HG02970 (cell line): ENCODE data around the gene SLC22A12.

Experiments
- ATAC-seq: cut with Tn5 transposase; IDR thresholded peaks from one replicate; pipeline ENCODE4 v1.9.1; 2021; ENCODE audit warnings: mild to moderate bottlenecking, moderate library complexity, moderate number of reproducible peaks; ENCODE audit not compliant: unreplicated experiment, low FRiP score

Gene SLC22A12

GRCh38 chr11:64562723-64563351 lies 28.2 kb upstream of the SLC22A12 start:
- no peak for ATAC-seq

DNA sequence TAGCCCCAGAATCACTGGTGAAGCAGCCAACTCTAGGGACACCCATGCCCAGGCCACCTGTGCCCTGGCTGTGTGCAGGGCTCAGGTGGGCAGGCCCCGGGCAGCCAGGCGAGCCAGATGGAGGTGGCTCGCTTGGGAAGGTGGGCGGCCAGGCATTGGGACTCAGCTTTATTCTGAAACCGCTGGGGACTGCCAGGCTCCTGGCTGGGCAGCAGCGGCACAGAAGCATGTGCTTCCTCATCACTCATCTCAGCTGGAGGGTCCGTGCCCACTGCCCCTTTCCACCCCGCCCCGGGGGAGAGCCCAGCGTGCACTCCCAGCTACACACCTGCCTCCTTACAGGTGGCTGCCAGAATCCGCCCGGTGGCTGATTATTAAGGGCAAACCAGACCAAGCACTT lies 27.1 kb upstream of the SLC22A12 start:
- no peak for ATAC-seq

- ATAC-seq: no peak
These were observed 26.6 kb upstream of the SLC22A12 start for GRCh38 chr11:64564419-64564818.

GRCh38 chr11:64564947-64565889 lies 25.8 kb upstream of the SLC22A12 start:
- ATAC-seq: no peak

DNA sequence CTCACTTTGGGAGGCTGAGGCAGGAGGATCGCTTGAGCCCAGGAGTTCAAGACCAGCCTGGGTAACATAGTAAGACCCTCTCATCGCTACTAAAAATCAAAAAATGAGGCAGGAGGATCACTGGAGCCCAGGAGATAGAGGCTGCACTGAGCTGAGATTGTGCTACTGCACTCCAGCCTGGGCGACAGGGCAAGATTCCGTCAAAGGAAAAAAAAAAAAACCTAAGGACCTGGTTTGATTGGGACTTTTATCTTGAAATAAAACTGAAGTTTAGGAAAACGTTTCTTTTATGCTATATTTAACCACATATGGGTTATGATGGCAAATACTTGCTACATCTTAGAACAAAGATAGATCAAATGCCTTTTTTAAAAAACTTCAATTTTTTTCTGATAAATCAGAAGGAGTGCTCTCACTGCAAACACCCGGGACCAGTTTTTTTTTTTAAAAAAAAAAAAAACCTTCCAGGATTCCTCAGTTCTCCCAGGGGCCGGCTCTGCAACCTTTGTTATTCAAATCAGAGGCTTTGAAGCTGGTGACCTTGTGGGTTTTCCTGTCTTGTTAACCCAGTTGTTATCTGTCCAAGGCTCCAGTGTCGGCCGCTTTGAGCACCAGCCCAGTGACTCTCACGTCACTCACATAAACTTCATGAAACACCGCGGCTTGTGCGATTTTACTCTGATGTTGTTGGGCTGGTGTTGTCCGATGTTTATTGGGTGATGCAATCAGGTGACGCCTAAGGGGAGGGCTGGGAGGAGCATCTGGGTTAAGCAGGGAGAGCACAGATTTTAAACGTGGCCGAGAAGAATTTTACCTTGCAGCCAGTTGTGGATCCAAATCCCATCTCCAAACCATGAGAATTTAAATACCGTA lies 24.7 kb upstream of the SLC22A12 start:
- ATAC-seq: no peak

DNA sequence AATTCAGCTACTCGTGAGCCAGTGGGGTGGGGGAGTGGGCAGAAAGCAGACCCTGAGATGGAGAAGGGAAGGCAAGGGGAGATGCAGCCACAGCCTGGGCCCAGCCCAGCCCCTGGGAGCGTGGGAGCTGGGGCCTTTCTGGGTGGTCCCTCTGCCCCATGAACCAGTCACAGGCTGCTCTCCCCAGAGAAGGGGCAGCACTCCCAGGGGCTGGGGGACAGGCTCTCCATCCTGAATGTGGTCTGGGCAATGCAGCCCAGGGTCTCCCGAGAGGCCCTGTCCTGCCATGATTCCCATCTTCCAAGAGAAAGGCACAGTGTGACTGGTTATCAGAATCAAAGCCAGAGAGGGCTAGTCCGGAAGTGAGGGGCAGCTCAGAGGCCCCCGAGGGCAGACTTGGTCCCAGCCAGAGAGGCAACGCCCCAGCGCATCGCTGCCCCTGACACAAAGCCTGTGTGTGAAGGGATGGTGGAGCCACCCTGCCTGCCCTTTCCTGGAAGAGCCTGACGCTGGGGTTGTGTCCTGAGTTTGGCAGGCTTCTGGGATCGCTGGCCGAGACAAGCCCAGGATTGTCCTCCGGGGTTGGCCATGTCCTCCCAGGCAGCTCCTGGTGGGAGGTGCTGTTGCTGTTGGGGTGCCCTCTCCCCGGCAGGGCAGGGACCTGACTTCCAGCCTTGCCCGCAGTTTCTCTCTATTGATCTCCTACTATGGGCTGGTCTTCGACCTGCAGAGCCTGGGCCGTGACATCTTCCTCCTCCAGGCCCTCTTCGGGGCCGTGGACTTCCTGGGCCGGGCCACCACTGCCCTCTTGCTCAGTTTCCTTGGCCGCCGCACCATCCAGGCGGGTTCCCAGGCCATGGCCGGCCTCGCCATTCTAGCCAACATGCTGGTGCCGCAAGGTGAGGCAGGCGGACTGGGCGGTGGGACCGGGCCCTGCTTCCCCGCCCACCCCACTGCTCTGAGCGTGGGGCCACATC lies 23.8 kb upstream of the SLC22A12 start:
- ATAC-seq: no peak

- no peak for ATAC-seq
These were observed 22.9 kb upstream of the SLC22A12 start for GRCh38 chr11:64568041-64568571.

DNA sequence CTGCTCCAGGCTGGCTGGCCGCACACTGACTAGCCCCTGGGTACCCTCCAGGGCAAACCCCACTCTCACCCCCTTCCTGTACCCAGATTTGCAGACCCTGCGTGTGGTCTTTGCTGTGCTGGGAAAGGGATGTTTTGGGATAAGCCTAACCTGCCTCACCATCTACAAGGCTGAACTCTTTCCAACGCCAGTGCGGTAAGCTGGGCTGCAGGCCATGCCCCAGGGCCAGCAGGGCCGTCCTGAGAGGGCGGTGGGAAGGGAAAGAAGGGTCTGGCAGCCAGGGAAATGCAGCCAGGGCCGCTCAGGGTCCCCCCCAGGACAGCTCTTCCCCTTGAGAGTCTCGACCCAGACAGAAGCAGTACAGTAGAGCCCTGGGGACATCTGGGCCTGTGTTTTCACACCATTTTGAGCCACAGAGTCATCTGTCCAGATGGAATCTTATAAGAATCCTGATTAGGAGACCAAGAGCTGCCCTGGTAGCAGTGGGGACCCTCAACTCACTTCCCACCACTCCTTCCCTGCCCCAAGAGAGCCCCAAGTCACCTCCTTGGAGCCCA lies 22.4 kb upstream of the SLC22A12 start:
- ATAC-seq: no peak

DNA sequence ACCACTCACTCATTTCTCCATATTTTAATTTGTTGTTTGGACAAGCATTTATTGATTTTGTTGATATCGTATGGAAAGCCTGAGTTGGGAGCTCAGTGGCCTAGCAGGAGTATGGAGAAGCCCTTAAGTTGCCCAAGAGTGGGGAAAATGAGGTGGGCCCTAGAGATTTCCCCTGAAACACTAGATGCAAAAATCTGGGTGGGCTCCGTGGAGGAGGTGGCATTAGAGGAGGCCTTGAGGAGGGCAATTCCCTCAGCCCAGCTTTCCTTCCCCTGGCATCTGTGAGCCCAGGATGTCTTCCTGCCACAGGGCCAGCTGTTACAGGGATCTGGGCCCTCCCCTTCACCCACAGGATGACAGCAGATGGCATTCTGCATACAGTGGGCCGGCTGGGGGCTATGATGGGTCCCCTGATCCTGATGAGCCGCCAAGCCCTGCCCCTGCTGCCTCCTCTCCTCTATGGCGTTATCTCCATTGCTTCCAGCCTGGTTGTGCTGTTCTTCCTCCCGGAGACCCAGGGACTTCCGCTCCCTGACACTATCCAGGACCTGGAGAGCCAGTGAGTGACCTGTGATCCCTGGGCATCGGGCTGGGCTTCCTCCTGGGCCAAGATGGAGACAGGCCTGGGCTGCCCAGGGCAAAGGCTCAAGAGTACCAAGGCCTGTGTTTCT lies 21.6 kb upstream of the SLC22A12 start:
- ATAC-seq: no peak

DNA sequence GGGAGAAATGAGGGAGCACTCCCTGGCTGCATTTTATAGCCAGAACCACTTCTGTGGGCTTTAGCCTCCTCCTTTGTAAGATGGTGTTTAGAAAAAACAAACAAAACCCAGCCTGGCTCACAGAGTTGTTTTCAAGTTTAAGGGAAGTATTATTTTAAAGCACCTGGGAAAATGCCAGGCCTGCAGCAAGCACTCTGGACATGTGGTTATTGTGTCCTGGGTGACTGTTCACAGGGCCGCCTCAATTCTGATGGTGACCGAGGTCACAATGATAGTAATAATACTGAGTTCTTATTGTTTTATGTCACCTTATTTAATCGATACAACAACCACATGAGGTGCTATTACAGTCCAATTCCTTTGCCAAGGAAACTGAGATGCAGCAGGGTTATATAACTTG lies 20.7 kb upstream of the SLC22A12 start:
- ATAC-seq: no peak

DNA sequence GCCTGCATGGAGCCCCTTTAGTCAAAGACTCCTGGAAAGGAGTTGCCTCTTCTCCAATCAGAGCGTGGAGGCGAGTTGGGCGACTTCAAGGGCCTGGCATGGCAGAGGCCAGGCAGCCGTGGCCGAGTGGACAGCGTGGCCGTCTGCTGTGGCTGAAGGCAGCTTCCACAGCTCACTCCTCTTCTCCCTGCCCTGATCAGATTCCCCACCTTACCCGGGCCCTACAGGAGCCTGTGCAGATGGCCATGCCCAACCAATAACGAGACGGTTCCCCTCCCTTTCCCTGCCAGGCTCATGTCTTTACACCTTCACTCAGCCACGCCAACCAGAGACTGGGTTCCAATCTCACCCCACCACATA lies 20.0 kb upstream of the SLC22A12 start:
- no peak for ATAC-seq

DNA sequence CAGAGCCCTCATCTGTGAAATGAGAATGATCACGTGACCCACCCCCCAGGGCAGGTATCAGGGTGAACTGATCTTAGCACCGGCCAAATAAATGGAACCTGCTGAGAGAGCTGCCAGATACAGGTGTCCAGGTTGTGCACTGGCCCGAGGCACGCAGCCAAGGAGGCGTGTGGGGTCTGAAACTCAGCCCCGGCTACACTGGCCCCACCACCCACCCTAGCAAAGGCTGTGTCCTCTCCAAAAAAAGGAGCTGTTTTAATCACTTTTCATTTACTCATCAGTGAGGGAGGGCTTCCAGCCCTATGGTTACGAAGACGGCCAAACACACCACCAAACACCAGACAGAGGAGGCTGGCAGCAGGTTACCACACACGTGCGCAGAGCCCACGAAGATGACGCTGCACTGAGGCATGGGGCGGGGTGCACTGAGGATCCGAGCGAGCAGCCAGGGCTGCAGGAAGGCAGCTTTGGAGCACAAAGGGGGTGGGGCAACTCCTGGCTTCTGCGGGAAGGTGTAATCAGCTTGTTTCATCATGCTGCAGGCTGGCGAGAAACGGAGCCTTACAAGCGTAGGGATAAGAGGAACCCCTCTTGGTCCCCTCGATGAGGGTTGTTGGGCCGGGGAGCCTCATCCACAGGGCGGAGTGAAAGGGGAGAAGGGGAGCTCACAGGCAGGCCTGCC lies 19.5 kb upstream of the SLC22A12 start:
- no peak for ATAC-seq

DNA sequence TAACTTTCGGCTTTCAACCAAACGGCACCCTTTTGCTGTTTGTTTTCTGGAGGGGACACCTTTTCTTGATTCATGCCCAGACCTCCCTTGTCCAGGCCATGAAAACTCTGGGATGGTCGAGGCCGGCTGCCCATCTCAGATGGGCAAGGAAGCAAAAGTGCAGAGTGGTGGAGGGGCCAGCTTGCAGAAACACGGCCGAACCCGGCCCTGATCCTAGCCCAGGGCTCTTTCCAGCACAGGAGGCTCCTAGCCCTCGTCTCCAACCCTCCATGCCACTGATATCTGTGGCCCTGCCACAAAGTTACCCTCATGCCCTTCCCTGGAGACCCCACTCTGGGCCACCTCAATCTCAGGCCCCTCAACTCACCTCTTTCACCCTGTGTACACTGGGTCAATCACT lies 18.9 kb upstream of the SLC22A12 start:
- ATAC-seq: no peak

DNA sequence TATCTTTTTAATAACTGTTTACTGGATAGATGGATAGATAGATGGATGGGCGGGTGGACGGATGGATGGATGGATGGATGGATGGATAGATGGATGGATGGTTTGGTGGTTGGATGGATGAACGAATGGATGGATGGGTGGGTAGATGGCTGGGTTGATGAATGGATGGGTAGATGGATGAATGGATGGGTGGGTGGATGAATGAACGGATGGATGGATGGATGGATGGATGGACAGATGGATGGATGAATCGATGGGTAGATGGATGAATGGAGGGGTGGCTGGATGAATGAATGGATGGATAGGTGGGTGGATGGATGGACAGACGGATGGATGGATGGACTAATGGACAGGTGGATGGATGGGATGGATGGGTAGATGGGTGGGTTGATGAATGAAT lies 13.8 kb upstream of the SLC22A12 start:
- no peak for ATAC-seq

DNA sequence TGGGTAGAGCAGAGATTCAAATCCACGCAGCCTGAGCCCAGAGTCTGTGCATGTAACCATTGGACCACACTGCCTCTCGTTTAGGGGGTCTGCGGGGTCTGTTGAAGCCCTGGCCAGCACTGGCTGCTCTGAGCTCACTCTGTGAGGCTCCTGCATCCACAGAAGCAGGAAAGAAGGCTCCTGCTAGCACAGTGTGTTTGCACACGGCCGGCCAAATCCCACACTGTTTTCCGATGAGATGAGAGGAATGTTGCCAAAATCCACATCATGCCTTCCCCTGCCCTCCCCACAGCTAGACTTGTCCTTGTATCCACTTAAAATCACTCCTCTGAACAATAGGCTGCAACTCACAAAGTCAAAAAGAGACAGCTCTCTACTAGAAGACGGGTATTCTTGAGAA lies 10.6 kb upstream of the SLC22A12 start:
- no peak for ATAC-seq

- no peak for ATAC-seq
These were observed 9.9 kb upstream of the SLC22A12 start for GRCh38 chr11:64581057-64581523.

- ATAC-seq: no peak
These were observed 8.1 kb upstream of the SLC22A12 start for GRCh38 chr11:64582885-64583284.
